H1 (cell line): ENCODE data around the gene PDP2.
A peak's percentile ranks its signal among the peaks of the same experiment; 100 is the strongest.

ENCODE experiments used
- ATF3 ChIP-seq: IDR thresholded peaks from 2 replicates; pipeline ENCODE4 v1.6.1; 2011; ENCODE audit warnings: low read depth, mild to moderate bottlenecking, low read length; ENCODE audit not compliant: insufficient read depth
- BACH1 ChIP-seq: IDR thresholded peaks from 2 replicates; pipeline ENCODE4 v1.6.1; 2012; ENCODE audit warnings: low read length, improper control_type of control experiment
- CREB1 ChIP-seq: IDR thresholded peaks from 2 replicates; pipeline ENCODE4 v1.6.1; 2012; ENCODE audit warnings: inconsistent platforms
- CTCF ChIP-seq, 3 experiments: IDR thresholded peaks; 1 replicate in 2 of 3; 2 replicates in 1 of 3; pipeline versions ENCODE4 v1.5.1 to v1.6.1; 2011; ENCODE audit warnings: low read length in 3 of 3, mild to moderate bottlenecking in 3 of 3, inconsistent platforms in 2 of 3, low read depth in 1 of 3, moderate library complexity in 1 of 3; ENCODE audit not compliant: insufficient read depth in 1 of 3; ENCODE audit errors: control extremely low read depth in 1 of 3
- EGR1 ChIP-seq: IDR thresholded peaks from 2 replicates; pipeline ENCODE4 v1.6.1; 2011; ENCODE audit warnings: low read depth, low read length, borderline replicate concordance
- EZH2 ChIP-seq: fragments of 200-600 bp; sonication (generic); IDR thresholded peaks from 2 replicates; pipeline ENCODE4 v1.7.1; 2012; ENCODE audit warnings: low read depth, mild to moderate bottlenecking, moderate library complexity, low read length, inconsistent platforms; ENCODE audit not compliant: severe bottlenecking
- KDM1A ChIP-seq: fragments of 200-600, 300-600 bp; sonication (generic); IDR thresholded peaks from 2 replicates; pipeline ENCODE4 v1.7.1; 2016; ENCODE audit warnings: mild to moderate bottlenecking, low read length, borderline replicate concordance
- KDM5A ChIP-seq: fragments of 200-600 bp; IDR thresholded peaks from 2 replicates; pipeline ENCODE4 v1.7.1; 2012; ENCODE audit warnings: mild to moderate bottlenecking, low read length, inconsistent platforms, mixed read lengths
- MAX ChIP-seq: IDR thresholded peaks from 2 replicates; pipeline ENCODE4 v1.6.1; 2012; ENCODE audit warnings: inconsistent platforms
- PHF8 ChIP-seq: fragments of 200-600 bp; sonication (generic); conservative IDR thresholded peaks from 2 replicates; pipeline ENCODE4 v1.7.1; 2012; ENCODE audit warnings: low read depth, mild to moderate bottlenecking, inconsistent platforms, low read length, moderate library complexity
- POLR2A ChIP-seq, 2 experiments: IDR thresholded peaks; 1 replicate in 1 of 2; 2 replicates in 1 of 2; pipeline ENCODE4 v1.6.1; 2011; ENCODE audit warnings: low read depth in 2 of 2, low read length in 2 of 2, mild to moderate bottlenecking in 2 of 2; ENCODE audit errors: control extremely low read depth in 1 of 2
- POLR2AphosphoS5 ChIP-seq: IDR thresholded peaks from 2 replicates; pipeline ENCODE4 v1.6.1; 2011; ENCODE audit warnings: low read depth, low read length
- RAD21 ChIP-seq, 2 experiments: IDR thresholded peaks in 1 of 2; conservative IDR thresholded peaks in 1 of 2; 2 replicates each; pipeline ENCODE4 v1.6.1; 2011; ENCODE audit warnings: low read depth in 2 of 2, low read length in 2 of 2, improper control_type of control experiment in 1 of 2, inconsistent platforms in 1 of 2, mild to moderate bottlenecking in 1 of 2, moderate library complexity in 1 of 2
- SUZ12 ChIP-seq: fragments of 200-600 bp; sonication (generic); IDR thresholded peaks from 2 replicates; pipeline ENCODE4 v1.6.1; 2012; ENCODE audit warnings: mild to moderate bottlenecking, inconsistent platforms, low read length, moderate library complexity, mixed read lengths

- TF ChIP-seq PHF8 (no peak), ATF3 (no peak), CTCF (IDR thresholded peaks at IDR 0.05; ENCODE audit: control extremely low read depth in 1 of 3, insufficient read depth in 1 of 3, low read depth in 1 of 3, low read length in 3 of 3) (no peak), KDM5A (no peak), EGR1 (no peak), POLR2A (IDR thresholded peaks at IDR 0.05; ENCODE audit: control extremely low read depth in 1 of 2, low read depth in 2 of 2, low read length in 2 of 2) (no peak), SUZ12 (no peak), KDM1A (no peak), MAX (peak; percentile 25; the same call in 1 of the 2 replicates), POLR2AphosphoS5 (no peak), EZH2 (no peak), BACH1 (no peak), RAD21 (IDR thresholded peaks at IDR 0.05 in 1 of 2, conservative IDR thresholded peaks at IDR 0.05 in 1 of 2; ENCODE audit: low read depth in 2 of 2, low read length in 2 of 2) (no peak), CREB1 (no peak)
Observed at GRCh38 chr16:66905633-66906539, 25.6 kb downstream of the PDP2 start.
